GM12891 (cell line): ENCODE data around the gene HCN1.

Experiments
- POLR2A ChIP-seq: IDR thresholded peaks from 2 replicates; pipeline ENCODE4 v1.6.1; 2011; ENCODE audit warnings: low read depth, low read length, control low read depth
- POLR2AphosphoS5 ChIP-seq: IDR thresholded peaks from 2 replicates; pipeline ENCODE4 v1.6.1; 2011; ENCODE audit warnings: low read depth, low read length, control low read depth
- POU2F2 ChIP-seq: IDR thresholded peaks from 2 replicates; pipeline ENCODE4 v1.6.1; 2011; ENCODE audit warnings: low read depth, mild to moderate bottlenecking, control low read depth, low read length, moderate library complexity

- TF ChIP-seq POLR2AphosphoS5 (no peak), POLR2A (no peak), POU2F2 (no peak)
These were observed 470.6 kb downstream of the HCN1 start for GRCh38 chr5:45225571-45226031.
